Measurements from ENCODE around the gene RMRP.
A peak's percentile ranks its signal among the peaks of the same experiment; 100 is the strongest.
"Not testable (repeated sequence)": the region's sequence is repeated elsewhere in the genome, so short reads cannot be mapped to it uniquely, and the experiment has no call there.

Gene RMRP

DNA sequence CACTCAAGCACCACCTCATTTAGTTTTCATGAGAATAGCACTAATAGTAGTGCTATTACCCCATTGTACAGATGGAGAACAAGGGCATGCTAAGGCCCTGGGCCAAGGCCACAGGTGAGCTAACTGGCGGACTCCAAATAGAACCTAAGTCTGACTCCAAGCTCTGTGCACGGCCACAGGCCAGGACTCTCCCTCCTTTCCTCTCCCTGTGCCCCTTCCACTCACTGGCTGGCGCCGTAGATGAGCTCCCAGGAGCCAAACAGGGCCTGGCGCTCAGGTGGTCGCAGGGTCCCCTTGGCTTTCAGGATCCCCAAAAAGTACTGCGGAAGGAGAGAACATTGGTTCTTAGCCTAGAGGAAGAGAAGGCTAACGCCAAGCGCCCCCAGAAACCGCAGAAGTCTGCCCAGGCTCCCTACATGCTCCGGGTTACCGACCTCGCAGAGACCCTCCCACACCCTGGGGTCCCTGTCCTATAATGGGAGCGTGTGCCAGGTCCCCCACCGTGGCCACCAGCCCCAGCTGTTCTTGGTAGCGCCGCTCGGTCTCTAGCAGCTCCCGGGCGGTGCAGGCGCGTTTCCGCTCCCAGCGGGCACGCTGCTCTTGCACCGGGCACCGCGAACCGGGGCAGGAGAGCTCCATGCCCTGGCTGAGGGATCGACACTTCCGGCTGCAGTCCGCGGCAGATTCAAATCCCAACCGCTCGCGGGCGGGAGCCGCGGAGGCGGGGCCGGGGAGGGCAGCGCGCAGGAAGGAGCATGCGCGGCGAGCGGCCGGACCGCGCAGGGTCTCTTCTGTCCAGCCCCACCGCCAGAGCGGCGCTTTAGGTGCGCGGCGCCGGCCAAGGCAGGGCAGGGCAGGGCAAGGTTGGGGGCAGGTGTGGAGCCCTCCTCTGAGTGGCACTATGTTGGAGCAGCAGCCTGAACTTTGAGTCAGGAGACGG is 7.0 kb upstream of the RMRP start, which contains the start of gene ARHGEF39:
Gene ARHGEF39 (minus strand): TSS at position 665 of the 940 bp plus-strand sequence. CDS start 26 bp downstream, at position 639.
- DNase-seq: peak; percentile 96

GRCh38 chr9:35662437-35662836 is 4.6 kb upstream of the RMRP start:
- DNase-seq: no peak

- no peak for DNase-seq
Measured at GRCh38 chr9:35661756-35662350, 4.0 kb upstream of the RMRP start.

GRCh38 chr9:35660966-35661415 is 3.2 kb upstream of the RMRP start:
- no peak for DNase-seq

- DNase-seq: no peak
Measured at GRCh38 chr9:35659340-35659739, 1.5 kb upstream of the RMRP start.

DNA sequence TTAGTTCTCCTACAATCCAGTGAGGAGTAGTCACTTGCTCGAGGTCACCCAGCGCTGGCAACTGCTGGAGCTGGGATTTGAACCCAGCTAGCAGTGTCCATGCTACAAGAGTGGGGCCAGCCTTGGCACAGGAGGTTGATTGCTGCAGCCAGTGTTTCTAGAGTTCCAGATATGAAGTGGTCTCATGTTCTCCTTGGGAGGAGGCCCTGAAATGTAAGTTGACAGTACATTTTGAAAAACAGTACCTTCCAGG is 1.1 kb upstream of the RMRP start:
- DNase-seq: no peak

- peak; percentile 81 for DNase-seq
Measured at GRCh38 chr9:35658137-35658967, 533 bp upstream of the RMRP start, which contains the start of gene CCDC107. Gene CCDC107, plus strand, starts transcription at chr9:35658292. Its CDS starts 88 bp downstream, at chr9:35658380.

GRCh38 chr9:35656831-35657545 is 831 bp downstream of the RMRP start:
- DNase-seq: no peak

DNA sequence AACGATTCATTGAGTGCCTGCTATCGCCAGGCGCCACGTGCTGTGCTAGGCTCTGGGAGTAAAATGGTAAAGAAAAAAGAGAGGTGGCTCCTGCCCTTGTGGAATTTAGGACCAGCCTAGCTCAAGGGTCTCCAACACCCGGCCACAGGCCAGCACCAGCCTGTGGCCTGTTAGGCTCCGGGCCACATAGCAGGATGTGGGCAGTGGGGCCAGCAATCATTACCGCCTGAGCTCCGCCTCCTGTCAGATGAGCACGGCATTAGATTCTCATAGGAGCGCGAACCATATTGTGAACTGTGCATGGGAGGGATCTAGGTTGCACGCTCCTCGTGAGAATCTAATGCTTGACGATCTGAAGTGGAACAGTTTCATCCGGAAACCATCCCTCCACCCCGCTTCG is 1.5 kb downstream of the RMRP start:
- no peak for DNase-seq

GRCh38 chr9:35653611-35654010 is 4.2 kb downstream of the RMRP start:
- no peak for DNase-seq

DNA sequence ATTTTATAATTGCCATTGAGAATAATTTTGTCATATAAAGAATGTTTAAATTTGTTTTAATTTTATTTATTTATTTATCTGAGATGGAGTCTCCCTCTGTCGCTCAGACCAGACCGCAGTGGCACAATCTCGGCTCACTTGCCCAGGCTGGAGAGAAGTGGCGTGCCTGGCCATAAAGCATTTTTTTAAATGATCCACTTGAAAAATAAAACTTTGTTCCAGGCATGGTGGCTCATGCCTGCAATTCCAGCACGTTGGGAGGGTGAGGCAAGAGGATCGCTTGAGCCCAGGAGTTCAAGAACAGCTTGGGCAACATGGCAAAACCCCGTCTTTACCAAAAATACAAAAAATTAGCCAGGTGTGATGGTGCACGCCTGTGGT is 5.0 kb downstream of the RMRP start:
- DNase-seq: no peak

DNA sequence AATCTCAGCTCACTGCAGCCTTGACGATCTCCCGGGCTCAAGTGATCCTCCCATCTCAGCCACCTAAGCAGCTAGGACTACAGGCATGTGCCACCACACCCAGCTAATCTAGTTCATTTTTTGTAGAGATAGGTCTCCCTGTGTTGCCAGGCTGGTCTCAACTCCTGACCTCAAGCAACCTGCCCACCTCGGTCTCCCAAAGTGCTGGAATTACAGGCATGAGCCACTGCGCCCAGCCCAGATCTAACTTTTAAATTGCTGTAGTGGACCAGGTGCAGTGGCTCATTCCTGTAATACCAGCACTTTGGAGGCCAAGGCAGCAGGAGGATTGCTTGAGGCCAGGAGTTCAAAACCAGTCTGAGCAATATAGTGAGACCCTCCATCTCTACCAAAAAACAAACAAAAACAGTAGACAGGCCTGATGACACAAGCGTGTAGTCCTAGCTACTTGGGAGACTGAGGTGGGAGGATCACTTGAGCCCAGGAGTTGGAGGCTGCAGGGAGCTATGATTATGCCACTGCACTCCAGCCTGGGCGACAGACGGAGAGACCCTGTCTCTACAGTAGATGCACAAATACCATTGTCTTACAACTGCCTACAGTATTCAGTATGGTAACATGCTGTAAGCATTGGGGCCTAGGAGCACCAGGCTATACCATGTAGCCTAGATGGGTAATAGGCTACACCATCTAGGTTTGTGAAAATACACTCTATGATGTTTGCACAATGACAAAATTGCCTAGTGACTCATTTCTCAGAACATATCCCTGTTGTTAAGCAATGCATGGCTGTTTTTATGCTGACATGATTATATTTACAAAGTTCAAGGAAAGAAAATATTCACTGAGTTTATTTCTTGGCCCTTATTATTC is 5.6 kb downstream of the RMRP start:
- DNase-seq: no peak

- DNase-seq: no peak
Measured at GRCh38 chr9:35650341-35651158, 7.3 kb downstream of the RMRP start, which contains the start of gene SIT1. Gene SIT1, minus strand, starts transcription at chr9:35650931. Its CDS starts 78 bp downstream, at chr9:35650853.

- no peak for DNase-seq
Measured at GRCh38 chr9:35649431-35650340, 8.1 kb downstream of the RMRP start.

- peak; percentile 91 for DNase-seq
Measured at GRCh38 chr9:35646533-35647265, 11.1 kb downstream of the RMRP start.

DNA sequence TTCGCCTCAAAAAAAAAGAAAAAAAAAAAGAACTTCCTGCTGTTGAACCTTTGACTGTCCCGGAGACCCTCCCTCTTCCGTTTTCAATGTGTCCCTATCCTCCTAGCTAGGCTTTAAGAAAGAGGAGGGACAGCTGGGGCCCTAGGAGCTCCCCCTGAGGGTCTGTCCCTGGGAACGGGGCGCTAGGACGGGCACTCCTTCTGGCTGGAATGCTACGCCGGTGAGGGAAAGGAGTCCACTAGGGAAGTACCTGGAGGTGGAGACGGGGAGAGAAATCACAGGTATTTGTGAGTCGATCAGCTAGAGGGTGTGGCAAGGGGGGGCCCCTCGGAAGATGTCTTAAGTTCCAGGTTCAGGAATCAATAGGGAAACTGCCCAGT is 11.7 kb downstream of the RMRP start:
- DNase-seq: no peak

GRCh38 chr9:35645736-35646135 is 12.1 kb downstream of the RMRP start:
- DNase-seq: not testable (repeated sequence)

- no peak for DNase-seq
Measured at GRCh38 chr9:35643046-35643445, 14.8 kb downstream of the RMRP start.

GRCh38 chr9:35641478-35641877 is 16.3 kb downstream of the RMRP start:
- not testable (repeated sequence) for DNase-seq

All from 8988T (cell line).